Eye (tissue), 1 donor: ENCODE measurements around the gene ANP32B.
"Not testable (repeated sequence)": the region's sequence is repeated elsewhere in the genome, so short reads cannot be mapped to it uniquely, and the experiment has no call there.

ENCODE experiments used
- DNase-seq: peaks from one replicate; pipeline ENCODE4 v3.0.0-alpha.2; 2015

ANP32B gene

DNA sequence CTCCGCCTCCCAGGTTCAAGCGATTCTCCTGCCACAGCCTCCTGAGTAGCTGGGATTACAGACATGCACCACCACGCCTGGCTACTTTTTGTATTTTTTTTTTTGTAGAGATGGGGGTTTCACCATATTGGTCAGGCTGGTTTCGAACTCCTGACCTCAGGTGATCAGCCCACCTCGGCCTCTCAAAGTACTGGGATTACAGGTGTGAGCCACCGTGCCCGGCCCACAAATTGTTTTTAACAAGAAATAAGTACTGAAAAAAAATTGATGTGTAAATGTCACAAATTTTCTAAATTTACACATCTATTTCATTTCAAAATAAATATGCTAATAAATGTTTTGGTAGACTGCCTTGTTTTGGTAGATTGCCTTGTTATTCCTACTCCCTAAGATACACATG is 13.5 kb downstream of the ANP32B start:
- DNase-seq, result not testable (repeated sequence)

- peak; percentile 35 for DNase-seq
Measured at GRCh38 chr9:97997330-97998276, 14.5 kb downstream of the ANP32B start.

- DNase-seq, result no peak
Measured at GRCh38 chr9:98002808-98003207, 19.7 kb downstream of the ANP32B start.

- DNase-seq, result no peak
Measured at GRCh38 chr9:98006127-98006796, 23.1 kb downstream of the ANP32B start.

- no peak for DNase-seq
Measured at GRCh38 chr9:98007251-98007928, 24.2 kb downstream of the ANP32B start.

DNA sequence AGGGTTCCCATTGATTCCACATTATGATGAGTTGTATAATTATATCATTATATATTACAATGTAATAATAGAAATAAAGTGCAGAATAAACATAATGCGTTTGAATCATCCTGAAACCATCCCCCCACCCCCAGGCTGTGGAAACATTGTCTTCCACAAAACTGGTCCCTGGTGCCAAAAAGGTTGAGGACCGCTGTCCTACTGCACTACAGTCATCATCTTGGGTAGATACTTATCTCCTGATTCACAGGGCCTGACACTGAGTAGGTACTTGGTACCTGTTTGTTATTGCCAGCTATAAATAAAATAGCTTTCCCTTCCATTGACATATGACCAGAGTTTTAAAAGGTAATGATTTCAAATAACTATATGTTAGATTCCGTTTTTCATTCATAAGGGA is 25.6 kb downstream of the ANP32B start:
- DNase-seq, result no peak

DNA sequence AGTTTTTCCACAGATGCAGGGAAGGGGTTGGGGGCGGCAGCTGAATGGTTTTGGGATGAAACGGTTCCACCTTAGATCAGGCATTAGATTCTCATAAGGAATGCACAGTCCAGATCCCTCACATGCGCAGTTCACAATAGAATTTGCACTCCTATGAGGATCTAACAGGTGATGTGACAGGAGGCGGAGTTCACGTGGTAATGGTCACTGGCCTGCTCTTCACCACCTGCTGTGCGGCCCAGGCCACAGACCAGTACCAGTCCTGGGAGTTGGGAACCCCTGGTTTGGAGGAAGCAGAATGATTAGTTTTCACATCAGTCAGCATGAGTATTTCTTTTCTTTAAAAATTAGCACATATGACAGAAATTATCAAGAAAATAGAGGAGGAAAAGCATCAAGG is 26.3 kb downstream of the ANP32B start:
- DNase-seq, result no peak

- DNase-seq, result no peak
Measured at GRCh38 chr9:98009936-98010335, 26.8 kb downstream of the ANP32B start.

GRCh38 chr9:98010445-98010844 is 27.3 kb downstream of the ANP32B start:
- no peak for DNase-seq

DNA sequence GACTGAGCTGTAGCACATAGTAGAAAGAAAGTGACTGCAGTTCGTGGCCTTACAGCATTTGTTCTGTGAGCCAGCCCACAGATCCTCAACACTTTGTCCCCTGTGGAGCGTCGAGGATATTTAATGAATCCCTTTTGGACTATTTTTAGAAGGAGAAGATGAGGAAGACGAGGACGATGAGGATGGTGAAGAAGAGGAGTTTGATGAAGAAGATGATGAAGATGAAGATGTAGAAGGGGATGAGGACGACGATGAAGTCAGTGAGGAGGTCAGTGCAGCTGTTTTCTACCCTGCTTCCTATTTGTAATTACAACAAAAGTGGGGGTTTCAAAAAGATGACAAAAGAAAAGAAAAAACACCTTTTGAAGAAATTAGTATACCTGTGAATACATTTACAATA is 28.0 kb downstream of the ANP32B start:
- no peak for DNase-seq

GRCh38 chr9:98016137-98016680 is 33.1 kb downstream of the ANP32B start:
- peak; percentile 41 for DNase-seq

GRCh38 chr9:98017306-98017705 is 34.2 kb downstream of the ANP32B start:
- DNase-seq, result no peak

GRCh38 chr9:98018347-98018746 is 35.2 kb downstream of the ANP32B start:
- no peak for DNase-seq

GRCh38 chr9:98019098-98019497 is 36.0 kb downstream of the ANP32B start:
- DNase-seq, result no peak

- DNase-seq, result not testable (repeated sequence)
Measured at GRCh38 chr9:98019869-98020268, 36.7 kb downstream of the ANP32B start.

- no peak for DNase-seq
Measured at GRCh38 chr9:98020476-98021145, 37.5 kb downstream of the ANP32B start.

GRCh38 chr9:98021306-98022040 is 38.3 kb downstream of the ANP32B start:
- no peak for DNase-seq

- DNase-seq, result no peak
Measured at GRCh38 chr9:98022447-98022846, 39.3 kb downstream of the ANP32B start.

DNA sequence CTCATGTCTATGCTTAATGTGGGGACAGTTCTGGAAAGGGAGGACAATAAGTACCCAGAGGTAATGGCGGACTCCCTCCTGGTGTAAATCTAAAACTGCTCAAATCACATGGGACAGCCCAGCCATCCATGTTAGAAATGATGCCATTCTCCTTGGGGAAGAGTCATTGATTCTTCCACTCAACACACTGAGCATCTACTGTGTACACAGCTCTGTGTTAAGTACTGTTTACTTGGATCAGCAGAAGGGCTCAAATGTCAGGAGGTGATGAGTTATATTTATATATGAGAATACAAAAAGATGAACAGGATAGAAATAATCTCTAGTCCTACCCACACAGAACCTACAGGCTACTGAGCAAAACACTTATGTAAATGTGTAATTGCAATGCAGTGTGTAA is 41.6 kb downstream of the ANP32B start:
- DNase-seq, result no peak

- DNase-seq, result no peak
Measured at GRCh38 chr9:98031169-98031568, 48.0 kb downstream of the ANP32B start.

DNA sequence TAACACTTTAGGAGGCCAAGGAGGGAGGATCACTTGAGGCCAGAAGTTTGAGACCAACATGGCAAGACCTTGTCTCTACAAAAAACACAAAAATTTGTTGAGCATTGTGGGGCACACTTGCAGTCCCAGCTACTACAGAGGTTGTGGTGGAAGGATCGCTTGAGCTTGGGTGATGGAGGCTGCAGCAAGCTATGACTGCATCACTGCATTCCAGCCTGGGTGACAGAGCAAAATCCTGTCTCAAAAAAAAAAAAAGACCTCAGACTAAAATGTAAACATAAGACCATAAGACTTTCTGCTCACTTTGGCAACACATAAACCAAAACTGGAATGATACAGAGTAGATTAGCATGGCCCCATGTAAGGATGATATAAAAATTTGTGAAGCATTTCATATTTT is 48.8 kb downstream of the ANP32B start:
- no peak for DNase-seq
